ENCODE measurements around the gene ITFG1.
A peak's percentile ranks its signal among the peaks of the same experiment; 100 is the strongest.
"Not testable (repeated sequence)": the region's sequence is repeated elsewhere in the genome, so short reads cannot be mapped to it uniquely, and the experiment has no call there.

The ITFG1 gene

GRCh38 chr16:47413041-47413440, 47.8 kb downstream of the ITFG1 start:
- DNase-seq, result no peak

DNA sequence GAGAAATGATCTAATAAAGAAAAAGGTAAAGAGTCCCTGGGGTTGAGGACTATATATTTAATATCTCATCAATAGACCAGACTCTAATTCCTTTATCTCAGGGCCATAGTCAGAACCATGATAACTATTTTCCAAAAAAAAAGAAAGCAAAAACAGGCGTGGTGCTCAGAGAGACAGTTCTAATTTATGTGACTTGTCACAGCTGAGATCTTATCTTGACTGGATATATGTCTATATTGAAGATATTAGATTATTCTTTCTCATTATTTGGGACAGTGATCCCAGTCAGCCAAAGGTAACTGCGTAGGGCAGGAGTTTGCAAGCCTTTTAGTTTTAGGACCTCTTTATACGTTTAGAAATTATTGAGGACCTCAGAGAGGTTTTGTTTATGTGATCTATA, 52.4 kb downstream of the ITFG1 start:
- no peak for DNase-seq

- DNase-seq, result no peak
Measured at GRCh38 chr16:47395733-47396498, 64.9 kb downstream of the ITFG1 start.

DNA sequence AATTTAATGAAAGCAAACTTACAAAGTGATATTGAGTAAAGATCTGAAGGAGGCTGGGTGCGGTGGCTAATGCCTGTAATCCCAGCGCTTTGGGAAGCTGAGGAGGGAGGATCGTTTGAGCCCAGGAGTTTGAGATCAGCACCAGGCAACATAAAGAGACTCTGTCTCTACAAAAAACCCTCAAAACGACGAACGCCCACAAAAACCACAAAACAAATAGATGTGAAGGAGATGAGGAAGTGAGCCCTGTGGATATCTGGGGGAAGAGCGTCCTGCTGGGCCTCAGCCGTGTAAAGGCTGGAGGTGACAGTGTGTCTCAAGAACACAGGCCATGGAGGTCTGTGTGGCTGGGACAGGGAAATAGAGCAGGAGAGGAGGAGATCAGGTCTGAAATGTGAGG, 68.8 kb downstream of the ITFG1 start:
- no peak for DNase-seq

- no peak for DNase-seq
Measured at GRCh38 chr16:47388705-47389104, 72.2 kb downstream of the ITFG1 start.

- no peak for DNase-seq
Measured at GRCh38 chr16:47387026-47387734, 73.7 kb downstream of the ITFG1 start.

- DNase-seq, result no peak
Measured at GRCh38 chr16:47386201-47386718, 74.6 kb downstream of the ITFG1 start.

DNA sequence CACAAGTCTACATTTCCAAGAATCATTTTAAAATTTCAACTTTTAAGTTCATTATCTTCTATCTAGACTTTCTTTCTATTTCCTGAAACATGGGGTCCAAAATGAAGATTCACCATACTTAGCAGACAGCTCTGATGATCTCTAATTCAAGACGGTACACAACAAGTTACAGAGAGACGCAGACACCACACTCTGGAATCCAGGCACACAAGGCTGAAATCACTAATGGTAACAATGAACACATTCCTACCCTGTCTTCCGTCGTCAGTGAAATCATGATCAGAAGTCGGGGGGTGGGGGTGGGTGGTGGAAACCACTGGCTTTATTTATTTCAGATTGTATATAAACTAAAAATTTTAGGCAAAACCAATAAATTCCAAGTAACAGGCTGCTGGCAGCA, 78.5 kb downstream of the ITFG1 start:
- no peak for DNase-seq

GRCh38 chr16:47377154-47377553, 83.7 kb downstream of the ITFG1 start:
- DNase-seq, result no peak

GRCh38 chr16:47375423-47375822, 85.4 kb downstream of the ITFG1 start:
- DNase-seq, result no peak

GRCh38 chr16:47374629-47375028, 86.2 kb downstream of the ITFG1 start:
- DNase-seq, result no peak

- DNase-seq, result no peak
Measured at GRCh38 chr16:47371271-47372014, 89.4 kb downstream of the ITFG1 start.

- no peak for DNase-seq
Measured at GRCh38 chr16:47370536-47370935, 90.3 kb downstream of the ITFG1 start.

- DNase-seq, result no peak
Measured at GRCh38 chr16:47366228-47366627, 94.6 kb downstream of the ITFG1 start.

- DNase-seq, result no peak
Measured at GRCh38 chr16:47363761-47364160, 97.1 kb downstream of the ITFG1 start.

GRCh38 chr16:47359478-47359877, 101.4 kb downstream of the ITFG1 start:
- DNase-seq, result no peak

GRCh38 chr16:47358816-47359215, 102.0 kb downstream of the ITFG1 start:
- no peak for DNase-seq

GRCh38 chr16:47349029-47349428, 111.8 kb downstream of the ITFG1 start:
- not testable (repeated sequence) for DNase-seq

DNA sequence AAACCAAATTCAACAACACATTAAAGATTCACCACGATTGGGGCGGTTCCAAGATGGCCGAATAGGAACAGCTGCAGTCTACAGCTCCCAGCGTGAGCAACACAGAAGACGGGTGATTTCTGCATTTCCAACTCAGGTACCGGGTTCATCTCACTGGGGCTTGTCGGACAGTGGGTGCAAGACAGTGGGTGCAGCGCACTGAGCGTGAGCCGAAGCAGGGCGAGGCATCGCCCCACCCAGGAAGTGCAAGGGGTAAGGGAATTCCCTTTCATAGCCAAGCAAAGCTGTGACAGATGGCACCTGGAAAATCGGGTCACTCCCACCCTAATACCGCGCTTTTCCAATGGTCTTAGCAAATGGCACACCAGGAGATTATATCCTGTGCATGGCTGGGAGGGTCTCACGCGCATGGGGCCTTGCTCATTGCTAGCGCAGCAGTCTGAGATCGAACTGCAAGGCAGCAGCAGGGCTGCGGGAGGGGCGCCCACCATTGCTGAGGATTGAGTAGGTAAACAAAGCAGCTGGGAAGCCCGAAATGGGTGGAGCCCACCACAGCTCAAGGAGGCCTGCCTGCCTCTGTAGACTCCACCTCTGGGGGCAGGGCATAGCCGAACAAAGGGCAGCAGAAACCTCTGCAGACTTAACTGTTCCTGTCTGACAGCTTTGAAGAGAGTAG, 113.7 kb downstream of the ITFG1 start:
- not testable (repeated sequence) for DNase-seq

GRCh38 chr16:47342055-47342454, 118.8 kb downstream of the ITFG1 start:
- DNase-seq, result peak; percentile 6

DNA sequence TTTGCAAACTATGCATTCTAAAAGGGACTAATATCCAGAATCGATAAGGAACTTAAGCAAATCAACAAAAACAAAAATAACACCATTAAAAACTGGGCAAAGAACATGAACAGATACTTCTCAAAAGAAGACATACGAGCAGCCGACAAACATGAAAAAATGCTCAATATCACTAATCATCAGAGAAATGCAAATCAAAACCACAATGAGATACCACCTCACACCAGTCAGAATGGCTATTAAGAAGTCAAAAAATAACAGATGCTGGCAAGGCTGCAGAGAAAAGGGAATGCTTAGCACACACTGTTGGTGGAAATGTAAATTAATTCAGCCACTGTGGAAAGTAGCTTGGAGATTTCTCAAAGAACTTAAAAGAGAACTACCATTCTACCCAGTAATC, 130.3 kb downstream of the ITFG1 start:
- not testable (repeated sequence) for DNase-seq

DNA sequence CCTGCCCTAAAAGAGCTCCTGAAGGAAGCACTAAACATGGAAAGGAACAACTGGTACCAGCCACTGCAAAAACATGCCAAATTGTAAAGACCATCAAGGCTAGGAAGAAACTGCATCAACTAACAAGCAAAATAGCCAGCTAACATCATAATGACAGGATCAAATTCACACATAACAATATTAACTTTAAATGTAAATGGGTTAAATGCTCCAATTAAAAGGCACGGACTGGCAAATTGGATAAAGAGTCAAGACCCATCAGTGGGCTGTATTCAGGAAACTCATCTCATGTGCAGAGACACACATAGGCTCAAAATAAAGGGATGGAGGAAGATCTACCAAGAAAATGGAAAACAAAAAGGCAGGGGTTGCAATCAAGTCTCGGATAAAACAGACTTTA, 136.6 kb downstream of the ITFG1 start:
- not testable (repeated sequence) for DNase-seq

DNA sequence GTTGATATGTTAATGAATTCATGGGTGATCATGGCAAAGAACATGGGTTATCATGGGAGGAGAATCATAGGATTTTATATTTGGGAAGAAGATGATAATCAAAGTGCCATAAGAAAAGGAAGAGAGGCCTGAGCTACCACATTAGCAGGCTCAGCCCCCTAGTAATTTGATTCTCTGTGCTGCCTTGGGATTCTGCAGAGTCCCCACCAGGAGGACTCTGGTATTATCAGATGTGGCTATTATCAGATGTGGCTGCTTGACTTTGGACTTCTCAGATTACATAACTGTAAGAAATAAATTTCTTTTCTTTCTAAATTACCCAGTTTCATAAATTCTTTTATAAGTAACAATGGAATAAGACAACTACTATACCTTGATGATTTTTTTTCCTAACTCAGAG, 137.6 kb downstream of the ITFG1 start:
- no peak for DNase-seq
